ENCODE results near the gene ANO4. TPM values are rescaled to one million over a fixed set of nuclear protein-coding genes. Genes with fewer than 3 reads are reported as not detected.
"Not testable (repeated sequence)": the region's sequence is repeated elsewhere in the genome, so short reads cannot be mapped to it uniquely, and the experiment has no call there.

ANO4 gene
- polyA plus RNA-seq, 4 donors = 1.1 to 2.2 (median 1.6) TPM

DNA sequence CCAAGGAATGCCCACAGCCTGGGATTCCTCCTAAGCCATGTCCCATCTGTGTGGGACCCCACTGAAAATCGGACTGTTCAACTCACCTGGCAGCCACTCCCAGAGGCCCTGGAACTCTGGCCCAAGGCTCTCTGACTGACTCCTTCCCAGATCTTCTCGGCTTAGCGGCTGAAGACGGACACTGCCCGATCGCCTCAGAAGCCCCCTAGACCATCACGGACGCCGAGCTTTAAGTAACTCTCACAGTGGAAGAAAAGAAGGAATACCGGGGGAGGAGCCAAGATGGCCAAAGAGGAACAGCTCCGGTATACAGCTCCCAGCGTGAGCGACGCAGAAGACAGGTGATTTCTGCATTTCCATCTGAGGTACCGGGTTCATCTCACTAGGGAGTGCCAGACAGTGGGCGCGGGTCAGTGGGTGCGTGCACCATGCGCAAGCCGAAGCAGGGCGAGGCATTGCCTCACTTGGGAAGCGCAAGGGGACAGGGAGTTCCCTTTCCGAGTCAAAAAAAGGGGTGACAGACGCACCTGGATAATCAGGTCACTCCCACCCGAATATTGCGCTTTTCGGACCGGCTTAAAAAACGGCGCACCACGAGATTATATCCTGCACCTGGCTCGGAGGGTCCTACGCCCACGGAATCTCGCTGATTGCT lies 351.3 kb downstream of the ANO4 start:
- not testable (repeated sequence) for DNase-seq (ENCODE audit: low read depth in 4 of 4, low spot score in 2 of 4)

DNA sequence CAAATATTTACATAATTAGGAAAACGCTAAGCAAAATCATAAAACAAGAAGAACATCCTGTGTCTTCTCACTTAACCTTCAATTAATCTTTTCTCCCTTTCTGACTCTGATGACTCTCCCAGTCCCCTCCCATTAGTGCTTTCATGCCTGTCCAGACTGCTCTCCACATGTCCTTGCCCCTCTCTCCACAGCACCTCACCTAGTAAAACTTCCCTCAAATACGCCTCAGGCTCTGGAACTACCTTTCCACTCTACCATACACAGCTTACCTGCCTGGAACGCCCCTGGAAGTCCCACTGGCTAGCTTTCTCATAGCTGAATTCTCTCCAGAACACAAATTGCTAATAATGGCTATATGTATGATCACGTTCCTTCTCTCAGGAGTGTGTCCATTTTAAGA lies 370.7 kb downstream of the ANO4 start:
- no peak for DNase-seq (ENCODE audit: low read depth in 4 of 4, low spot score in 2 of 4)

DNA sequence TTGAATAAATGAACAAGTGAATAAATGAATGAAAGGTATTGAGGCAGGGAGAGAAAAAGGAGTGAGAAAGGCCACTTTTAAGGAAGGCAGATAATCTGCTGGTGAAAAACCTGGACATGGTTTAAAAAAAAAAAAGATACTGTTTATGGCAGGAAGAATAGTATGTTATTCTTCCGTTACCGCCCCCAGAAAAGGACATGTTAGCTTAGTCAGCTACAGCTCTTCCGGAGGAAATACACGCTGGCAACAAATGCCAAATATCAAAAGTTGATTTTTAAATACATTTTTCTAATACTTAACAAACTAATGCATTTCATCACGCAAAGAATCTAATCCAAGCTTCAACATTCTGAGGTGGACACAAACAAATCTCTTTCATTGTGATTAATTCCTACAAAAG lies 372.3 kb downstream of the ANO4 start:
- DNase-seq (ENCODE audit: low read depth in 4 of 4, low spot score in 2 of 4) = no peak

DNA sequence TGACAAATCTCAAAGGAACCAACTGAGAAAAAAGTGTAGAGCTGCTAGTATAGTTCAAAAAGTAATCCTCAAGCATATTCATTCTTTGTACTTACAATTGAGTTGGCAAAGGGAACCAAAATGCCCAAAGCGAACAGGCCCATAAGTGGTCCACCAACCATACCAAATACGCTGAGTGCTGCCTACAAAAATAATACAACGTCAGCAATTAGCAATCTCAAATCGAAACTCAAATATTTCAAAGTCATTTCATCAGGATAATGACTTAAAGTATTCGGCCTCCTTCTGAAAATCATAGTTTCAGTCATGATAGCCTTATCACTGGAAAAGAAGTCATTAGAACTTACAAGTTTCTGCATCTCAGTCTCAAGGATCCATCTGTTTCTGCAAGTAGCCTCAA lies 373.4 kb downstream of the ANO4 start:
- DNase-seq (ENCODE audit: low read depth in 4 of 4, low spot score in 2 of 4) = no peak

DNA sequence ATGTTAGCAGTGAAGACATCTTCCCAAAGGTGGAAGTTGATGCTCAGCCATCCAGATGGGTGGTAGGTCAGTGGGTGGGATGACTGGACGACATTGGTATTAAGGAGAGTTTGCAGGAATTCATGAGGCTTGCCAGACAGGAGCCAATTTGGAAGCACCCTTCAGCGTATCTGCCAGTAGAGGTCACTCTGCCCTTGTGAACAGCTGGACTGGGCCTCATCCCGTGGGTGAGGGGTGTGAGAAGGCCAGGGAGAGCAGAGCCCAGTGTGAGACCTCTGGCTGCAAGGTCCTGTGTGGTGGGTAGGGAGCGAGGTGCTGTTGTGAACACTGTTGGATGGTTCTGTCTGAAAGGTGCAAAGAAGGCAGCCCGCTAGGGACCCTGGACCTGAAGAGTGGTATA lies 377.7 kb downstream of the ANO4 start:
- DNase-seq (ENCODE audit: low read depth in 4 of 4, low spot score in 2 of 4) = no peak

DNA sequence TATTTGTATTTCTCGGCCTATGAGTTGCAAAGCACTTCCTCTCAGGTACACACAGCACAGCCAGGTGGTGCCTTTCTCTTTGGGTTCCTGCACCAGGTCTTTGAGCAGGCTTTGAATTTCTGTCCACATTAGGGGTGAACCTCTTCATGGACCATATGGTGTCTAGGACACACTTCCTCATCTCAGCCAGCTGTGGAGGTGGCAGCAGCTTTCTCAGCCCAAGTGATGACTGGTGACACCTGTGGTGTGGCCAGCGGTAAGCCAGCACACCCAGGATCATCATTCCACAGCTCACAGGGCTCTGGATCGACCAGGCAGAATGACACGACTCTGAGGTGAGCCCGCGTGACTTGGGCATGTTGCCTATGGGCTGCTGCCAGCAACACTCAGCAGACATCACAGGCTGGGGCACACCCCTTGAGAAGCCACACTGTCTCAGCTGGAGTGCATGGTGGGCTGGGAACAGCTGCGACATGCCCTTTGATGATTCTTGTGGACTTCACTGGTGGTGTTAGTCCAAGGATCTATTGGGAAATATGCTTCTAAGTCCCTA lies 378.7 kb downstream of the ANO4 start:
- DNase-seq (ENCODE audit: low read depth in 4 of 4, low spot score in 2 of 4) = no peak

DNA sequence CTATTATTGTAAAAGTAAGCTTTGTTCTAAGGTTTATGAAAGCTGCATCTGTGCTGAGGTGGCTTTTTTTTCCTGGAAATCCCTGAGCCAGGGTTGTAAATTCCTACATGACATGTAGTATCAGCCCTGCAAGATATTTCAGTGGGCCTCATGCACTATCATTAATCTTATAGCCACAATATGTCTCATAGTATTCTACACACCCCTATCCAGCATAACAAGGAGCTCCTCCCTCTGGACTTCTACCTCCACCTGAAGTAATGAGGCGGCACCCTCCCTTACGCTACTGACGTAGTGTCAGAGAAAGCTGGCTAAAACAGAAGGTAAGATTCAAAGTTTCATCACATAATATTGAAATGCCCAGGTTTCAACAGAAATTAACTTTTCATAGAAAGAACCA lies 380.0 kb downstream of the ANO4 start:
- no peak for DNase-seq (ENCODE audit: low read depth in 4 of 4, low spot score in 2 of 4)

Other genes with a start within 250 kb of the ANO4 start
- 10 to 100 TPM; 15.9 to 24.3 (median 20.1) TPM for gene GAS2L3, start 221.1 kb upstream of the ANO4 start, polyA plus RNA-seq (ENCODE audit: insufficient read length in 4 of 4)